K562 (cell line): ENCODE results near the gene HIVEP3. TPM values are rescaled to one million over a fixed set of nuclear protein-coding genes. Genes with fewer than 3 reads are reported as not detected.

ENCODE experiments used
- ATAC-seq: fragments of 200-7000 bp; cut with Tn5 transposase; 3 replicates; pipeline ENCODE4 v1.9.1; 2020; ENCODE audit warnings: moderate library complexity
- BruUV-seq: library from RNA; stranded (reverse); fragments of 400-500 nt; replicated peaks from 2 replicates; lab custom pipeline; 2021; lab: Mats Ljungman, UMichigan
- CTCF ChIA-PET: fragments of 300-600 bp; formaldehyde crosslinking; extraction: SDS; loops from one replicate; lab custom pipeline; 2021; ENCODE audit warnings: low intra/inter-chr PET ratio; lab: Yijun Ruan, JAX
- POLR2A ChIA-PET: fragments of 300-600, 350-650 bp; sonication (Branson Sonifier 250); formaldehyde crosslinking; extraction: SDS; loops from one replicate; lab custom pipeline; 2021; ENCODE audit warnings: antibody characterized with exemption, inconsistent platforms; lab: Yijun Ruan, JAX
- DNase-seq, 4 experiments: peaks; one replicate each; pipeline versions ENCODE4 v3.0.0 to v3.0.0-alpha.2; 2011 to 2018; ENCODE audit warnings: low spot score in 3 of 4, mixed read lengths in 3 of 4; ENCODE audit errors: extremely low read depth in 1 of 4
- FAIRE-seq: peaks from 2 replicates; lab custom pipeline; 2011; peaks lifted over from hg19 to GRCh38; lab: Jason Lieb, UNC
- H2AFZ ChIP-seq: 2 replicates; pipeline ENCODE4 v1.6.0; 2011; ENCODE audit warnings: low read depth, low read length, control low read depth, inconsistent platforms
- H3K27ac ChIP-seq: fragments of 200-600 bp; 3 replicates; pipeline ENCODE4 v1.8.0; 2011; ENCODE audit warnings: low read depth, mild to moderate bottlenecking, control low read depth, inconsistent platforms, low read length, moderate library complexity, mixed read lengths; ENCODE audit errors: extremely low read depth
- H3K27me3 ChIP-seq, 2 experiments: fragments of 300-600 bp in 1 of 2; 2 replicates in 1 of 2; 3 replicates in 1 of 2; pipeline versions ENCODE4 v1.6.0 to v1.8.0; 2011; ENCODE audit warnings: inconsistent platforms in 2 of 2, low read length in 2 of 2, mild to moderate bottlenecking in 1 of 2, mixed read lengths in 1 of 2, moderate library complexity in 1 of 2; ENCODE audit not compliant: control insufficient read depth in 2 of 2, insufficient read depth in 2 of 2
- H3K36me3 ChIP-seq: fragments of 300-600 bp; 3 replicates; pipeline ENCODE4 v1.8.0; 2011; ENCODE audit warnings: mild to moderate bottlenecking, low read length, inconsistent platforms; ENCODE audit not compliant: control insufficient read depth, insufficient read depth
- H3K4me1 ChIP-seq, 2 experiments: fragments of 200-600 bp in 1 of 2; replicated peaks in 1 of 2; 2 replicates in 1 of 2; 3 replicates in 1 of 2; pipeline versions ENCODE4 v1.5.1 to v1.8.0; 2011; ENCODE audit warnings: inconsistent platforms in 2 of 2, low read length in 2 of 2, mild to moderate bottlenecking in 1 of 2, mixed read lengths in 1 of 2, moderate library complexity in 1 of 2; ENCODE audit not compliant: control insufficient read depth in 2 of 2, insufficient read depth in 2 of 2
- H3K4me2 ChIP-seq: 2 replicates; pipeline ENCODE4 v1.6.1; 2011; ENCODE audit warnings: low read length, control low read depth, inconsistent platforms, mixed read lengths; ENCODE audit not compliant: insufficient read depth
- H3K4me3 ChIP-seq: fragments of 200-600 bp; sonication (generic), shearing (Covaris generic); 2 replicates; pipeline ENCODE4 v1.5.1; 2016; ENCODE audit warnings: control low read depth, inconsistent platforms
- H3K79me2 ChIP-seq: fragments of 200-600 bp; 3 replicates; pipeline ENCODE4 v1.8.0; 2011; ENCODE audit warnings: low read length, inconsistent platforms; ENCODE audit not compliant: control insufficient read depth, insufficient read depth
- H3K9ac ChIP-seq, 2 experiments: 2 replicates each; pipeline versions ENCODE4 v1.6.0 to v1.6.1; 2011; ENCODE audit warnings: low read depth in 2 of 2, low read length in 2 of 2, control low read depth in 1 of 2, inconsistent platforms in 1 of 2, mild to moderate bottlenecking in 1 of 2, mixed read lengths in 1 of 2; ENCODE audit not compliant: insufficient read depth in 1 of 2
- H3K9me1 ChIP-seq: one replicate; pipeline ENCODE4 v1.6.0; 2011; ENCODE audit warnings: inconsistent platforms, mild to moderate bottlenecking, low read length, moderate library complexity; ENCODE audit not compliant: control insufficient read depth, insufficient read depth
- H3K9me3 ChIP-seq: replicated peaks from 2 replicates; pipeline ENCODE4 v1.5.1; 2011; ENCODE audit warnings: low read depth, low read length, inconsistent platforms; ENCODE audit not compliant: control insufficient read depth, insufficient read depth
- H4K20me1 ChIP-seq: replicated peaks from 2 replicates; pipeline ENCODE4 v1.6.1; 2011; ENCODE audit warnings: low read length, inconsistent platforms, mixed read lengths; ENCODE audit not compliant: control insufficient read depth, insufficient read depth
- BMI1 ChIP-seq: fragments of 150-350 bp; IDR thresholded peaks from 2 replicates; pipeline ENCODE4 v1.6.1; 2014; ENCODE audit warnings: low read length
- CBX1 ChIP-seq: sonication (generic); IDR thresholded peaks from 2 replicates; pipeline ENCODE4 v1.6.1; 2016; ENCODE audit warnings: antibody characterized with exemption, low read depth, mild to moderate bottlenecking
- CHD4 ChIP-seq: fragments of 200-600 bp; sonication (generic); IDR thresholded peaks from 3 replicates; pipeline ENCODE4 v1.6.1; 2012; ENCODE audit warnings: low read depth, mild to moderate bottlenecking, mixed read lengths, low read length, inconsistent platforms; ENCODE audit not compliant: insufficient read depth, insufficient replicate concordance, poor library complexity, severe bottlenecking
- DDX20 ChIP-seq: fragments of 450-650 bp; IDR thresholded peaks from 2 replicates; pipeline ENCODE4 v1.6.1; 2016; ENCODE audit warnings: missing genetic modification characterization, low read depth, mild to moderate bottlenecking, missing compliant biosample characterization, moderate library complexity
- FIP1L1 ChIP-seq: fragments of 200-400 bp; formaldehyde crosslinking; IDR thresholded peaks from 2 replicates; pipeline ENCODE4 v1.6.1; 2018; ENCODE audit warnings: mild to moderate bottlenecking, low read depth, low read length; ENCODE audit not compliant: poor library complexity, severe bottlenecking
- FOXK2 ChIP-seq, 2 experiments: fragments of 450-650 bp; IDR thresholded peaks in 1 of 2; conservative IDR thresholded peaks in 1 of 2; 2 replicates each; pipeline ENCODE4 v1.6.1; 2016; ENCODE audit warnings: low read depth in 2 of 2, mild to moderate bottlenecking in 1 of 2
- HMGN3 ChIP-seq: IDR thresholded peaks from 2 replicates; pipeline ENCODE4 v1.6.1; 2011; ENCODE audit warnings: borderline replicate concordance, low read depth, mild to moderate bottlenecking, mixed read lengths, low read length; ENCODE audit not compliant: insufficient read length; ENCODE audit errors: extremely low read depth
- MAFG ChIP-seq: fragments of 450-650 bp; conservative IDR thresholded peaks from 2 replicates; pipeline ENCODE4 v1.6.1; 2016; ENCODE audit warnings: missing genetic modification characterization, missing compliant biosample characterization
- NRF1 ChIP-seq, 2 experiments: fragments of 450-650 bp; IDR thresholded peaks in 1 of 2; conservative IDR thresholded peaks in 1 of 2; 2 replicates each; pipeline ENCODE4 v1.6.1; 2014; ENCODE audit warnings: mild to moderate bottlenecking in 2 of 2
- PKNOX1 ChIP-seq: fragments of 450-650 bp; IDR thresholded peaks from 2 replicates; pipeline ENCODE4 v1.6.1; 2016
- PPARD ChIP-seq: fragments of 250-450 bp; sonication (Bioruptor Pico); IDR thresholded peaks from 2 replicates; pipeline ENCODE4 v1.8.0; 2022; ENCODE audit warnings: inconsistent platforms, mild to moderate bottlenecking, moderate library complexity
- PRPF4 ChIP-seq: fragments of 200-400 bp; formaldehyde crosslinking; IDR thresholded peaks from one replicate; pipeline ENCODE4 v1.6.1; 2017; ENCODE audit warnings: low read length, low read depth, mild to moderate bottlenecking; ENCODE audit not compliant: insufficient read depth, poor library complexity, severe bottlenecking
- ZFX ChIP-seq: sonication (generic); formaldehyde crosslinking; IDR thresholded peaks from 2 replicates; pipeline ENCODE4 v1.8.0; 2022; ENCODE audit warnings: mild to moderate bottlenecking, missing genetic modification reagents, moderate library complexity
- ZNF184 ChIP-seq: sonication (generic); formaldehyde crosslinking; IDR thresholded peaks from 2 replicates; pipeline ENCODE4 v1.5.0; 2020; ENCODE audit warnings: missing genetic modification reagents
- ZNF354B ChIP-seq: fragments of 250-450 bp; sonication (Bioruptor Pico); IDR thresholded peaks from 2 replicates; pipeline ENCODE4 v1.4.0; 2020
- ZNF507 ChIP-seq: conservative IDR thresholded peaks from 2 replicates; pipeline ENCODE4 v1.6.1; 2017; ENCODE audit warnings: missing genetic modification characterization, missing compliant biosample characterization
- WGBS: fragments of 100-300 bp; shearing (Covaris generic); methylation state at CpG from one replicate; pipeline ENCODE4 v1.1.6; 2016; ENCODE audit warnings: low coverage, mixed read lengths; ENCODE audit not compliant: insufficient coverage; ENCODE audit errors: missing lambda C conversion rate; 5-methylcytosine and 5-hydroxymethylcytosine counted together
- in situ Hi-C: fragments of 300-500 bp; cut with MboI; formaldehyde crosslinking; loops from 4 replicates; pipeline ENCODE4 v1.15.0; 2018; ENCODE audit warnings: inconsistent platforms, mixed read lengths
- intact Hi-C: fragments of 100-400 bp; cut with micrococcal nuclease; formaldehyde crosslinking; loops from 2 replicates; pipeline ENCODE4 v1.14.2; 2022
- polyA plus RNA-seq, 8 experiments: library from polyadenylated mRNA; depleted of rRNA in 4 of 8; stranded (reverse) in 5 of 8; unstranded in 3 of 8; fragments of >200 nt; fragmentation: Nextera tagmentation in 2 of 8; fragmentation: Illumina TruSeq in 1 of 8; extraction: Ambion mirVana in 2 of 8; extraction: Trizol in 1 of 8; gene quantifications; 2 replicates each; pipeline versions ENCODE4 v1.2.1 to v1.2.3, GENCODE V29; 2011 to 2014; ENCODE audit warnings: inconsistent platforms in 1 of 8, missing spikeins in 1 of 8
- total RNA-seq, 7 experiments: library from RNA; depleted of rRNA in 6 of 7; stranded (reverse); fragments of >200 nt in 6 of 7; fragmentation: Illumina TruSeq in 2 of 7; extraction: Trizol in 2 of 7; gene quantifications; 2 replicates each; pipeline versions ENCODE4 v1.2.1 to v1.2.3, GENCODE V29; 2011 to 2021; ENCODE audit warnings: low replicate concordance in 1 of 7

The HIVEP3 gene
- total and polyA plus RNA-seq, 9 of the 15 experiments (the other 6 are each of a cell fraction or from before 2014, with no cell fraction given): 0.09 to 0.58 (median 0.34) TPM; not detected in 1

GRCh38 chr1:41533016-41533730 is 385.5 kb downstream of the HIVEP3 start (continued):
- no peak for TF ChIP-seq PRPF4
- TF ChIP-seq FIP1L1: no peak
- TF ChIP-seq FOXK2 (conservative IDR thresholded peaks at IDR 0.05 in 1 of 2, IDR thresholded peaks at IDR 0.05 in 1 of 2; ENCODE audit: low read depth in 2 of 2): no peak
- TF ChIP-seq CHD4: no peak
- TF ChIP-seq ZNF507: no peak
- TF ChIP-seq, all 486 proteins: peak for 0

GRCh38 chr1:41532206-41532975 is 386.3 kb downstream of the HIVEP3 start:
- Histone ChIP-seq H3K36me3 (no peaks in the 10 kb centered on the region), H2AFZ (no peak overlapping the region), H3K9ac (no peak overlapping the region), H4K20me1 (no peaks in the 10 kb centered on the region; the same call in 1 of the 2 replicates), H3K27me3 (peaks cover 10 to 50% of the 10 kb centered on the region in 2 experiments), H3K9me3 (no peaks in the 10 kb centered on the region; the same call in 1 of the 2 replicates), H3K4me1 (no peaks in the 10 kb centered on the region), H3K4me2 (no peak overlapping the region), H3K4me3 (no peak overlapping the region), H3K9me1 (peaks cover 4% of the 10 kb centered on the region), H3K79me2 (no peaks in the 10 kb centered on the region), H3K27ac (no peak overlapping the region)
- CTCF ChIA-PET: no interaction called here
- in situ Hi-C loops: no loop called here
- ATAC-seq: no peak
- no peak for DNase-seq
- no TSS peak for BruUV-seq
- no peak for FAIRE-seq
- 0% methylated on average over 8 of the region's 8 CpGs for WGBS
- POLR2A ChIA-PET: interaction anchor here (1.1 kb wide), 1 partner anchor 10 kb away, joined by 3 read pairs; no protein-coding TSS in a partner anchor
- intact Hi-C loops: no loop called here
- TF ChIP-seq DDX20 (tag) (no peak), ZFX (CRISPR knock-in tag) (no peak), PPARD (CRISPR knock-in tag) (no peak), PKNOX1 (no peak), NRF1 (conservative IDR thresholded peaks at IDR 0.05 in 1 of 2, IDR thresholded peaks at IDR 0.05 in 1 of 2) (no peak), CBX1 (no peak), MAFG (tag) (no peak), ZNF354B (CRISPR knock-in tag) (no peak), BMI1 (no peak), HMGN3 (no peak), ZNF184 (CRISPR knock-in tag) (no peak)
